H1 (cell line): ENCODE results near the gene FAM210A. TPM values are rescaled to one million over a fixed set of nuclear protein-coding genes. Genes with fewer than 3 reads are reported as not detected.

ENCODE experiments used
- CTCF ChIA-PET: fragments of 300-600 bp; sonication (Branson Sonifier 250); formaldehyde crosslinking; loops from one replicate; lab custom pipeline; 2021; ENCODE audit not compliant: partially characterized antibody; lab: Charles Lee
- POLR2A ChIA-PET: fragments of 300-600 bp; sonication (Branson Sonifier 250); formaldehyde crosslinking; loops from one replicate; lab custom pipeline; 2021; ENCODE audit warnings: inconsistent platforms; ENCODE audit not compliant: partially characterized antibody; lab: Charles Lee
- DNase-seq, 2 experiments: peaks; one replicate each; pipeline versions ENCODE4 v3.0.0 to v3.0.0-alpha.2; 2010 to 2022; ENCODE audit warnings: low spot score in 2 of 2, low read depth in 1 of 2, mixed read lengths in 1 of 2
- FAIRE-seq: peaks from 2 replicates; lab custom pipeline; 2011; peaks lifted over from hg19 to GRCh38; lab: Jason Lieb, UNC
- H2AFZ ChIP-seq: 2 replicates; pipeline ENCODE4 v1.8.1; 2012; ENCODE audit warnings: low read length, inconsistent platforms
- H2AK5ac ChIP-seq: 2 replicates; pipeline ENCODE4 v1.6.1; 2013; ENCODE audit warnings: low read depth, low read length
- H2BK120ac ChIP-seq: replicated peaks from 2 replicates; pipeline ENCODE3; 2013; ENCODE audit warnings: low read depth, low read length, inconsistent platforms
- H2BK12ac ChIP-seq: 2 replicates; pipeline ENCODE4 v1.6.1; 2013; ENCODE audit warnings: low read depth, low read length
- H2BK15ac ChIP-seq: 2 replicates; pipeline ENCODE4 v1.6.1; 2013; ENCODE audit warnings: low read length
- H2BK20ac ChIP-seq: 2 replicates; pipeline ENCODE4 v1.6.1; 2013; ENCODE audit warnings: low read length
- H2BK5ac ChIP-seq: 2 replicates; pipeline ENCODE4 v1.6.1; 2013; ENCODE audit warnings: low read depth, low read length
- H3K14ac ChIP-seq: 2 replicates; pipeline ENCODE4 v1.6.1; 2013; ENCODE audit warnings: inconsistent platforms; ENCODE audit not compliant: insufficient read length
- H3K18ac ChIP-seq: 2 replicates; pipeline ENCODE4 v1.6.1; 2013; ENCODE audit warnings: low read length; ENCODE audit errors: extremely low read depth
- H3K23ac ChIP-seq: 2 replicates; pipeline ENCODE4 v1.6.1; 2013; ENCODE audit warnings: inconsistent platforms; ENCODE audit not compliant: insufficient read length
- H3K23me2 ChIP-seq: 2 replicates; pipeline ENCODE4 v1.6.1; 2013; ENCODE audit warnings: low read depth, low read length
- H3K27ac ChIP-seq: 2 replicates; pipeline ENCODE4 v1.6.1; 2011; ENCODE audit warnings: low read depth, low read length, inconsistent platforms
- H3K27me3 ChIP-seq, 4 experiments: replicated peaks in 1 of 4; 1 replicate in 1 of 4; 2 replicates in 3 of 4; pipeline versions ENCODE4 v1.6.1 to v1.8.1; 2011 to 2013; ENCODE audit warnings: low read length in 3 of 4, mild to moderate bottlenecking in 3 of 4, inconsistent platforms in 2 of 4, mixed read lengths in 2 of 4, moderate library complexity in 1 of 4; ENCODE audit not compliant: control insufficient read depth in 3 of 4, insufficient read depth in 3 of 4; ENCODE audit errors: extremely low read depth in 1 of 4
- H3K36me3 ChIP-seq, 4 experiments: 2 replicates each; pipeline versions ENCODE4 v1.6.1 to v1.8.1; 2011 to 2013; ENCODE audit warnings: mild to moderate bottlenecking in 4 of 4, low read length in 3 of 4, moderate library complexity in 2 of 4, control low read depth in 1 of 4, inconsistent platforms in 1 of 4; ENCODE audit not compliant: insufficient read depth in 4 of 4, control insufficient read depth in 2 of 4
- H3K4ac ChIP-seq: replicated peaks from 2 replicates; pipeline ENCODE3; 2013; ENCODE audit warnings: low read length, low read depth, mixed read lengths, inconsistent platforms; ENCODE audit not compliant: insufficient read length
- H3K4me1 ChIP-seq, 4 experiments: replicated peaks in 1 of 4; 1 replicate in 1 of 4; 2 replicates in 3 of 4; pipeline versions ENCODE4 v1.6.1 to v1.8.1; 2011 to 2013; ENCODE audit warnings: low read length in 3 of 4, inconsistent platforms in 2 of 4, mixed read lengths in 1 of 4; ENCODE audit not compliant: insufficient read depth in 4 of 4, control insufficient read depth in 3 of 4
- H3K4me2 ChIP-seq, 2 experiments: 2 replicates each; pipeline versions ENCODE4 v1.6.1 to v1.8.1; 2011 to 2013; ENCODE audit warnings: low read depth in 2 of 2, low read length in 2 of 2, control low read depth in 1 of 2, inconsistent platforms in 1 of 2, mild to moderate bottlenecking in 1 of 2; ENCODE audit not compliant: insufficient read depth in 1 of 2
- H3K4me3 ChIP-seq, 4 experiments: fragments of 200-600, 300-600 bp in 1 of 4; sonication (generic), shearing (Covaris generic), sonication (Bioruptor Twin) in 1 of 4; 2 replicates each; pipeline versions ENCODE4 v1.5.1 to v1.8.1; 2011 to 2016; ENCODE audit warnings: low read length in 4 of 4, low read depth in 3 of 4, control low read depth in 2 of 4, inconsistent platforms in 2 of 4, mild to moderate bottlenecking in 2 of 4, mixed read lengths in 1 of 4, moderate library complexity in 1 of 4; ENCODE audit not compliant: insufficient read depth in 2 of 4; ENCODE audit errors: extremely low read depth in 1 of 4
- H3K56ac ChIP-seq: replicated peaks from 2 replicates; pipeline ENCODE3; 2013; ENCODE audit warnings: low read depth, mild to moderate bottlenecking, mixed read lengths, low read length, inconsistent platforms; ENCODE audit not compliant: insufficient read length
- H3K79me1 ChIP-seq: 2 replicates; pipeline ENCODE4 v1.6.1; 2013; ENCODE audit warnings: low read depth, low read length, control low read depth
- H3K79me2 ChIP-seq, 2 experiments: 2 replicates each; pipeline versions ENCODE4 v1.6.1 to v1.8.1; 2012 to 2013; ENCODE audit warnings: low read length in 2 of 2, mild to moderate bottlenecking in 2 of 2, inconsistent platforms in 1 of 2; ENCODE audit not compliant: insufficient read depth in 2 of 2, control insufficient read depth in 1 of 2
- H3K9ac ChIP-seq, 4 experiments: replicated peaks in 1 of 4; 1 replicate in 1 of 4; 2 replicates in 3 of 4; pipeline versions ENCODE4 v1.6.1 to v1.8.1; 2011 to 2013; ENCODE audit warnings: low read depth in 3 of 4, low read length in 3 of 4, control low read depth in 2 of 4, mild to moderate bottlenecking in 2 of 4, moderate library complexity in 2 of 4, inconsistent platforms in 1 of 4; ENCODE audit errors: extremely low read depth in 1 of 4
- H3K9me3 ChIP-seq, 2 experiments: 2 replicates each; pipeline versions ENCODE4 v1.6.1 to v1.8.1; 2012 to 2013; ENCODE audit warnings: mild to moderate bottlenecking in 2 of 2, moderate library complexity in 2 of 2, control low read depth in 1 of 2, inconsistent platforms in 1 of 2, low read depth in 1 of 2, low read length in 1 of 2, mixed read lengths in 1 of 2; ENCODE audit not compliant: insufficient read depth in 2 of 2
- H4K20me1 ChIP-seq, 2 experiments: replicated peaks in 1 of 2; 2 replicates each; pipeline versions ENCODE3 to v1.8.1; 2011 to 2013; ENCODE audit warnings: inconsistent platforms in 2 of 2, low read length in 2 of 2, mild to moderate bottlenecking in 1 of 2; ENCODE audit not compliant: insufficient read depth in 2 of 2, control insufficient read depth in 1 of 2
- H4K5ac ChIP-seq: 2 replicates; pipeline ENCODE4 v1.6.1; 2013; ENCODE audit warnings: low read length, low read depth, mixed read lengths, inconsistent platforms; ENCODE audit not compliant: insufficient read length
- H4K8ac ChIP-seq: 2 replicates; pipeline ENCODE4 v1.8.0; 2013; ENCODE audit warnings: mild to moderate bottlenecking, moderate library complexity, low read length, inconsistent platforms; ENCODE audit not compliant: insufficient read depth; ENCODE audit errors: extremely low read depth
- H4K91ac ChIP-seq: replicated peaks from 2 replicates; pipeline ENCODE3; 2013; ENCODE audit warnings: low read length, mixed read lengths, inconsistent platforms; ENCODE audit not compliant: insufficient read length
- SIRT6 ChIP-seq: IDR thresholded peaks from one replicate; pipeline ENCODE4 v1.7.1; 2012; ENCODE audit warnings: low read length, inconsistent platforms
- WGBS, 2 experiments: shearing (Covaris generic) in 1 of 2; methylation state at CpG; one replicate each; pipeline versions ENCODE4 v1.1.6 to v1.1.7; 2013 to 2015; ENCODE audit warnings: low lambda C conversion rate in 2 of 2, mixed read lengths in 2 of 2, inconsistent platforms in 1 of 2, low coverage in 1 of 2, missing lambda C conversion rate in 1 of 2; ENCODE audit not compliant: insufficient replicate concordance in 2 of 2, insufficient coverage in 1 of 2, insufficient read length in 1 of 2; ENCODE audit errors: extremely low coverage in 1 of 2, missing lambda C conversion rate in 1 of 2; 5-methylcytosine and 5-hydroxymethylcytosine counted together
- polyA plus RNA-seq, 7 experiments: library from polyadenylated mRNA; depleted of rRNA in 3 of 7; stranded (reverse) in 5 of 7; unstranded in 2 of 7; fragments of >200 nt in 5 of 7; fragments of 200-250 nt in 2 of 7; gene quantifications; 1 replicate in 5 of 7; 2 replicates in 1 of 7; 4 replicates in 1 of 7; pipeline versions ENCODE4 v1.2.1 to v1.2.3, GENCODE V29; 2011 to 2013; ENCODE audit warnings: missing spikeins in 2 of 7, mixed read lengths in 2 of 7
- total RNA-seq: library from RNA; stranded (reverse); fragmentation: NEBNext Ultra II Directional; extraction: Animal tissue kit (Norgen Biotek cat#: 25700); gene quantifications from 2 replicates; pipeline ENCODE4 v1.2.1, GENCODE V29; 2021

Gene FAM210A
- total and polyA plus RNA-seq, 2 of the 8 experiments (the other 6 are each of a cell fraction or from before 2014, with no cell fraction given): 8.2 to 25.4 TPM

DNA sequence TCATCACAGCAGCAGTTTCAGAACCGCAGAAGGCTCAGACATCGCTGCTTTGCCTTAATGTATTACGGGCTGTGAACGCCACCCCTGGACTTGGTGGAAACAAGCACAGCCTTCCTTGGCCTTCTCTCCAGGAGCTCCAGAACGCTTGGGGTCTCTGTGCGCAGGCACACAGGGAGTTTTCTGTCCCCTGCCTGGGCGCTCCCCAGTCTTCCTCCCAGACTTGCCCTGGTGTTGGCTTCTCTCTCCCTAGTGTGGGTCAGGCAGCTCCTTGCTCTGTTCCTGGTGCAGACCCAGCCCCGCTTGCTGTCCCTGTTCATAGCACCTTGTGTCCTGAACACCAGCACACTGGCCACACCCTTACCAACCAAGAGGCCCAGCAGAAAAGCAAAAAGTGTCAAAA, 103.6 kb downstream of the FAM210A start:
- no peak overlapping the region for H4K91ac ChIP-seq

More for the DNA sequence above, 103.6 kb downstream of the FAM210A start:
- no peak overlapping the region for H2BK15ac ChIP-seq
- no peak overlapping the region for H3K27ac ChIP-seq
- H4K8ac ChIP-seq: no peak overlapping the region
- H3K9me3 ChIP-seq: no peaks in the 10 kb centered on the region
- H3K36me3 ChIP-seq: no peaks in the 10 kb centered on the region
- no peak overlapping the region for H3K18ac ChIP-seq
- no peak overlapping the region for H2BK5ac ChIP-seq
- no peak overlapping the region for H3K4me2 ChIP-seq
- H3K23me2 ChIP-seq: no peaks in the 10 kb centered on the region
- no peak overlapping the region for H3K4me3 ChIP-seq
- H3K14ac ChIP-seq: no peak overlapping the region
- FAIRE-seq (no peak), DNase-seq (no peak)
- H3K56ac ChIP-seq: no peak overlapping the region
- H3K79me1 ChIP-seq: no peaks in the 10 kb centered on the region; the same call in 1 of the 2 replicates
- H3K4ac ChIP-seq: no peak overlapping the region
- H4K5ac ChIP-seq: no peak overlapping the region
- ChIA-PET POLR2A (no interaction called here), CTCF (interaction anchor here (0.8 to 3.7 kb wide), 6 partner anchors 9 to 201 kb away, joined by 3 to 14 read pairs (median 4); partner anchors contain the start of gene MC5R)
- H3K23ac ChIP-seq: no peak overlapping the region
- H2BK12ac ChIP-seq: no peak overlapping the region
- no peaks in the 10 kb centered on the region for H3K27me3 ChIP-seq
- H2AFZ ChIP-seq: no peak overlapping the region
- H2BK20ac ChIP-seq: no peak overlapping the region
- no peaks in the 10 kb centered on the region for H4K20me1 ChIP-seq
- no peak for TF ChIP-seq SIRT6
- H3K9ac ChIP-seq: no peak overlapping the region
- no peaks in the 10 kb centered on the region for H3K79me2 ChIP-seq
- 0 out of 2 replicates have a peak overlapping the region, but pooled peaks have one; percentile 6 for H2AK5ac ChIP-seq
- no peak overlapping the region for H2BK120ac ChIP-seq
- no peaks in the 10 kb centered on the region for H3K4me1 ChIP-seq
- 87% methylated on average over 8 of the region's 8 CpGs; no CpG with 5 or more reads in 1 of the 2 experiments for WGBS, 2 experiments
